K562 (cell line): ENCODE results near the gene BBX. TPM values are rescaled to one million over a fixed set of nuclear protein-coding genes. Genes with fewer than 3 reads are reported as not detected.
A peak's percentile ranks its signal among the peaks of the same experiment; 100 is the strongest.

Experiments
- ATAC-seq: fragments of 200-7000 bp; cut with Tn5 transposase; 3 replicates; pipeline ENCODE4 v1.9.1; 2020; ENCODE audit warnings: moderate library complexity
- BruUV-seq: library from RNA; stranded (reverse); fragments of 400-500 nt; replicated peaks from 2 replicates; lab custom pipeline; 2021; lab: Mats Ljungman, UMichigan
- CTCF ChIA-PET: fragments of 300-600 bp; formaldehyde crosslinking; extraction: SDS; loops from one replicate; lab custom pipeline; 2021; ENCODE audit warnings: low intra/inter-chr PET ratio; lab: Yijun Ruan, JAX
- POLR2A ChIA-PET: fragments of 300-600, 350-650 bp; sonication (Branson Sonifier 250); formaldehyde crosslinking; extraction: SDS; loops from one replicate; lab custom pipeline; 2021; ENCODE audit warnings: antibody characterized with exemption, inconsistent platforms; lab: Yijun Ruan, JAX
- DNase-seq, 4 experiments: peaks; one replicate each; pipeline versions ENCODE4 v3.0.0 to v3.0.0-alpha.2; 2011 to 2018; ENCODE audit warnings: low spot score in 3 of 4, mixed read lengths in 3 of 4; ENCODE audit errors: extremely low read depth in 1 of 4
- FAIRE-seq: peaks from 2 replicates; lab custom pipeline; 2011; peaks lifted over from hg19 to GRCh38; lab: Jason Lieb, UNC
- H2AFZ ChIP-seq: 2 replicates; pipeline ENCODE4 v1.6.0; 2011; ENCODE audit warnings: low read depth, low read length, control low read depth, inconsistent platforms
- H3K27ac ChIP-seq: fragments of 200-600 bp; 3 replicates; pipeline ENCODE4 v1.8.0; 2011; ENCODE audit warnings: low read depth, mild to moderate bottlenecking, control low read depth, inconsistent platforms, low read length, moderate library complexity, mixed read lengths; ENCODE audit errors: extremely low read depth
- H3K27me3 ChIP-seq, 2 experiments: fragments of 300-600 bp in 1 of 2; 2 replicates in 1 of 2; 3 replicates in 1 of 2; pipeline versions ENCODE4 v1.6.0 to v1.8.0; 2011; ENCODE audit warnings: inconsistent platforms in 2 of 2, low read length in 2 of 2, mild to moderate bottlenecking in 1 of 2, mixed read lengths in 1 of 2, moderate library complexity in 1 of 2; ENCODE audit not compliant: control insufficient read depth in 2 of 2, insufficient read depth in 2 of 2
- H3K36me3 ChIP-seq: fragments of 300-600 bp; 3 replicates; pipeline ENCODE4 v1.8.0; 2011; ENCODE audit warnings: mild to moderate bottlenecking, low read length, inconsistent platforms; ENCODE audit not compliant: control insufficient read depth, insufficient read depth
- H3K4me1 ChIP-seq, 2 experiments: fragments of 200-600 bp in 1 of 2; replicated peaks in 1 of 2; 2 replicates in 1 of 2; 3 replicates in 1 of 2; pipeline versions ENCODE4 v1.5.1 to v1.8.0; 2011; ENCODE audit warnings: inconsistent platforms in 2 of 2, low read length in 2 of 2, mild to moderate bottlenecking in 1 of 2, mixed read lengths in 1 of 2, moderate library complexity in 1 of 2; ENCODE audit not compliant: control insufficient read depth in 2 of 2, insufficient read depth in 2 of 2
- H3K4me2 ChIP-seq: 2 replicates; pipeline ENCODE4 v1.6.1; 2011; ENCODE audit warnings: low read length, control low read depth, inconsistent platforms, mixed read lengths; ENCODE audit not compliant: insufficient read depth
- H3K4me3 ChIP-seq: fragments of 200-600 bp; sonication (generic), shearing (Covaris generic); 2 replicates; pipeline ENCODE4 v1.5.1; 2016; ENCODE audit warnings: control low read depth, inconsistent platforms
- H3K79me2 ChIP-seq: fragments of 200-600 bp; 3 replicates; pipeline ENCODE4 v1.8.0; 2011; ENCODE audit warnings: low read length, inconsistent platforms; ENCODE audit not compliant: control insufficient read depth, insufficient read depth
- H3K9ac ChIP-seq, 2 experiments: 2 replicates each; pipeline versions ENCODE4 v1.6.0 to v1.6.1; 2011; ENCODE audit warnings: low read depth in 2 of 2, low read length in 2 of 2, control low read depth in 1 of 2, inconsistent platforms in 1 of 2, mild to moderate bottlenecking in 1 of 2, mixed read lengths in 1 of 2; ENCODE audit not compliant: insufficient read depth in 1 of 2
- H3K9me1 ChIP-seq: one replicate; pipeline ENCODE4 v1.6.0; 2011; ENCODE audit warnings: inconsistent platforms, mild to moderate bottlenecking, low read length, moderate library complexity; ENCODE audit not compliant: control insufficient read depth, insufficient read depth
- H3K9me3 ChIP-seq: replicated peaks from 2 replicates; pipeline ENCODE4 v1.5.1; 2011; ENCODE audit warnings: low read depth, low read length, inconsistent platforms; ENCODE audit not compliant: control insufficient read depth, insufficient read depth
- H4K20me1 ChIP-seq: replicated peaks from 2 replicates; pipeline ENCODE4 v1.6.1; 2011; ENCODE audit warnings: low read length, inconsistent platforms, mixed read lengths; ENCODE audit not compliant: control insufficient read depth, insufficient read depth
- CLOCK ChIP-seq: fragments of 250-450 bp; sonication (Bioruptor Pico); IDR thresholded peaks from 2 replicates; pipeline ENCODE4 v1.4.0; 2020; ENCODE audit warnings: mild to moderate bottlenecking, moderate library complexity, borderline replicate concordance
- EZH2 ChIP-seq: IDR thresholded peaks from 2 replicates; pipeline ENCODE4 v1.6.1; 2012; ENCODE audit warnings: low read depth, mild to moderate bottlenecking, inconsistent platforms, low read length, borderline replicate concordance
- MEF2A ChIP-seq: IDR thresholded peaks from 2 replicates; pipeline ENCODE4 v1.6.1; 2011; ENCODE audit warnings: low read depth, mild to moderate bottlenecking, low read length, moderate library complexity; ENCODE audit not compliant: control insufficient read depth
- NCOA2 ChIP-seq, 2 experiments: fragments of 450-650 bp; IDR thresholded peaks; 2 replicates each; pipeline ENCODE4 v1.6.1; 2018; ENCODE audit warnings: mild to moderate bottlenecking in 2 of 2, moderate library complexity in 1 of 2; ENCODE audit not compliant: partially characterized antibody in 2 of 2
- NR2C1 ChIP-seq, 2 experiments: fragments of 450-650 bp; IDR thresholded peaks; 2 replicates each; pipeline ENCODE4 v1.6.1; 2017; ENCODE audit warnings: mild to moderate bottlenecking in 2 of 2, antibody characterized with exemption in 1 of 2, inconsistent platforms in 1 of 2, missing compliant biosample characterization in 1 of 2, missing genetic modification characterization in 1 of 2
- NUFIP1 ChIP-seq: fragments of 450-650 bp; IDR thresholded peaks from 2 replicates; pipeline ENCODE4 v1.6.1; 2018; ENCODE audit not compliant: partially characterized antibody
- POLR2G ChIP-seq: fragments of 200-400 bp; formaldehyde crosslinking; IDR thresholded peaks from 2 replicates; pipeline ENCODE4 v1.6.1; 2017; ENCODE audit warnings: low read depth, mild to moderate bottlenecking, antibody characterized with exemption, low read length, moderate library complexity
- RB1 ChIP-seq: fragments of 450-650 bp; IDR thresholded peaks from 2 replicates; pipeline ENCODE4 v1.6.1; 2017; ENCODE audit warnings: low read depth, mild to moderate bottlenecking
- RBM22 ChIP-seq: fragments of 200-400 bp; formaldehyde crosslinking; IDR thresholded peaks from 2 replicates; pipeline ENCODE4 v1.6.1; 2018; ENCODE audit warnings: low read length, low read depth; ENCODE audit not compliant: poor library complexity, severe bottlenecking
- SP1 ChIP-seq: sonication (generic); formaldehyde crosslinking; IDR thresholded peaks from 2 replicates; pipeline ENCODE4 v1.8.1; 2022; ENCODE audit warnings: mild to moderate bottlenecking, missing genetic modification reagents
- SRSF7 ChIP-seq: fragments of 200-400 bp; formaldehyde crosslinking; optimal IDR thresholded peaks from 2 replicates; pipeline ENCODE3; 2017; ENCODE audit warnings: mild to moderate bottlenecking, low read depth, low read length
- TAF9B ChIP-seq: fragments of 450-650 bp; IDR thresholded peaks from 2 replicates; pipeline ENCODE4 v1.6.1; 2018; ENCODE audit warnings: mild to moderate bottlenecking; ENCODE audit not compliant: partially characterized antibody
- TRIM28 ChIP-seq: fragments of 450-650 bp; IDR thresholded peaks from 2 replicates; pipeline ENCODE4 v1.6.1; 2017
- ZBTB1 ChIP-seq: sonication (generic); formaldehyde crosslinking; IDR thresholded peaks from 2 replicates; pipeline ENCODE4 v1.8.1; 2023; ENCODE audit warnings: missing genetic modification reagents, low read depth, mild to moderate bottlenecking, borderline replicate concordance
- ZFP30 ChIP-seq: fragments of 250-450 bp; sonication (Bioruptor Pico); IDR thresholded peaks from 2 replicates; pipeline ENCODE4 v1.8.0; 2022; ENCODE audit warnings: moderate library complexity, mild to moderate bottlenecking, inconsistent platforms, borderline replicate concordance
- ZNF354B ChIP-seq: fragments of 250-450 bp; sonication (Bioruptor Pico); IDR thresholded peaks from 2 replicates; pipeline ENCODE4 v1.4.0; 2020
- WGBS: fragments of 100-300 bp; shearing (Covaris generic); methylation state at CpG from one replicate; pipeline ENCODE4 v1.1.6; 2016; ENCODE audit warnings: low coverage, mixed read lengths; ENCODE audit not compliant: insufficient coverage; ENCODE audit errors: missing lambda C conversion rate; 5-methylcytosine and 5-hydroxymethylcytosine counted together
- in situ Hi-C: fragments of 300-500 bp; cut with MboI; formaldehyde crosslinking; loops from 4 replicates; pipeline ENCODE4 v1.15.0; 2018; ENCODE audit warnings: inconsistent platforms, mixed read lengths
- intact Hi-C: fragments of 100-400 bp; cut with micrococcal nuclease; formaldehyde crosslinking; loops from 2 replicates; pipeline ENCODE4 v1.14.2; 2022
- polyA plus RNA-seq, 8 experiments: library from polyadenylated mRNA; depleted of rRNA in 4 of 8; stranded (reverse) in 5 of 8; unstranded in 3 of 8; fragments of >200 nt; fragmentation: Nextera tagmentation in 2 of 8; fragmentation: Illumina TruSeq in 1 of 8; extraction: Ambion mirVana in 2 of 8; extraction: Trizol in 1 of 8; gene quantifications; 2 replicates each; pipeline versions ENCODE4 v1.2.1 to v1.2.3, GENCODE V29; 2011 to 2014; ENCODE audit warnings: inconsistent platforms in 1 of 8, missing spikeins in 1 of 8
- total RNA-seq, 7 experiments: library from RNA; depleted of rRNA in 6 of 7; stranded (reverse); fragments of >200 nt in 6 of 7; fragmentation: Illumina TruSeq in 2 of 7; extraction: Trizol in 2 of 7; gene quantifications; 2 replicates each; pipeline versions ENCODE4 v1.2.1 to v1.2.3, GENCODE V29; 2011 to 2021; ENCODE audit warnings: low replicate concordance in 1 of 7

Gene BBX
- total and polyA plus RNA-seq, 9 of the 15 experiments (the other 6 are each of a cell fraction or from before 2014, with no cell fraction given) = 4.9 to 19.5 (median 11.8) TPM

GRCh38 chr3:107521469-107522059 lies 1.2 kb upstream of the BBX start:
- no peak for FAIRE-seq

GRCh38 chr3:107523289-107523538 lies 452 bp downstream of the BBX start:
- no CpG with 5 or more reads among the region's 27 CpGs for WGBS
- BruUV-seq = no TSS peak
- CTCF ChIA-PET = interaction anchor here (0.8 kb wide), 1 partner anchor 252 kb away, joined by 3 read pairs; no protein-coding TSS in a partner anchor
- TF ChIP-seq TRIM28 (no peak), RB1 (no peak), CLOCK (CRISPR knock-in tag) (no peak), MEF2A (no peak), NR2C1 (IDR thresholded peaks at IDR 0.05) (no peak), NR2C1 (tag; IDR thresholded peaks at IDR 0.05) (no peak), RBM22 (no peak), NUFIP1 (no peak), ZBTB1 (no peak), POLR2G (peak; percentile 9; the same call in 1 of the 2 replicates)

More at GRCh38 chr3:107521469-107522059, 1.2 kb upstream of the BBX start:
- in situ Hi-C loops (no loop called here), intact Hi-C loops (loop anchor here (5.0 kb wide), 1 partner anchor 89 kb away; no protein-coding TSS in a partner anchor)
- DNase-seq = no peak
- no TSS peak for BruUV-seq
- H3K79me2 ChIP-seq = peaks cover 26% of the 10 kb centered on the region
- H3K36me3 ChIP-seq = peaks cover 3% of the 10 kb centered on the region; the same call in 1 of the 3 replicates
- TF ChIP-seq EZH2 (no peak), ZNF354B (CRISPR knock-in tag) (no peak), SP1 (CRISPR knock-in tag) (no peak), TAF9B (no peak), NCOA2 (IDR thresholded peaks at IDR 0.05; ENCODE audit: partially characterized antibody in 2 of 2) (no peak), SRSF7 (no peak), ZFP30 (CRISPR knock-in tag) (no peak)
- peaks cover 5 to 15% of the 10 kb centered on the region in 2 experiments; a peak in 4 of 5 replicates for H3K4me1 ChIP-seq
- no peak for ATAC-seq
- H4K20me1 ChIP-seq = no peaks in the 10 kb centered on the region
- no peak overlapping the region for H3K9ac ChIP-seq
- H2AFZ ChIP-seq = no peak overlapping the region
- ChIA-PET CTCF (no interaction called here), POLR2A (interaction anchor here (1.0 kb wide), 1 partner anchor 13 kb away, joined by 4 read pairs; no protein-coding TSS in a partner anchor)
- no peak overlapping the region for H3K4me2 ChIP-seq
- no peak overlapping the region for H3K27ac ChIP-seq
- H3K9me1 ChIP-seq = no peaks in the 10 kb centered on the region
- H3K27me3 ChIP-seq = no peaks in the 10 kb centered on the region
- no peaks in the 10 kb centered on the region for H3K9me3 ChIP-seq
- H3K4me3 ChIP-seq = no peak overlapping the region
- WGBS = 46% methylated on average over 2 of the region's 3 CpGs

More at GRCh38 chr3:107523289-107523538, 452 bp downstream of the BBX start:
- Histone ChIP-seq H3K36me3 (peaks cover 11% of the 10 kb centered on the region; the same call in 1 of the 3 replicates), H3K4me1 (peaks cover 5 to 15% of the 10 kb centered on the region in 2 experiments; a peak in 4 of 5 replicates), H3K9me3 (no peaks in the 10 kb centered on the region), H3K27me3 (no peaks in the 10 kb centered on the region), H3K79me2 (peaks cover 26% of the 10 kb centered on the region), H3K9ac (peak overlapping the region; percentile 75 to 95), H4K20me1 (no peaks in the 10 kb centered on the region), H3K9me1 (no peaks in the 10 kb centered on the region), H3K4me2 (peak overlapping the region; percentile 90; the same call in 1 of the 2 replicates), H3K4me3 (peak overlapping the region; percentile 86), H3K27ac (peak overlapping the region; percentile 76; the same call in 2 of the 3 replicates), H2AFZ (peak overlapping the region; percentile 84; the same call in 1 of the 2 replicates)
- in situ Hi-C loops (no loop called here), intact Hi-C loops (loop anchor here (5.0 kb wide), 1 partner anchor 91 kb away; no protein-coding TSS in a partner anchor)
- POLR2A ChIA-PET = no interaction called here
- ATAC-seq (peak; percentile 45; the same call in 2 of the 3 replicates), FAIRE-seq (no peak), DNase-seq (peak in 1 of 4 experiments; percentile 15)
